Fibroblast of peridontal ligament (primary cell): Measurements from ENCODE around the gene CFD.
A peak's percentile ranks its signal among the peaks of the same experiment; 100 is the strongest.
"Not testable (repeated sequence)": the region's sequence is repeated elsewhere in the genome, so short reads cannot be mapped to it uniquely, and the experiment has no call there.

Source experiments
- DNase-seq: peaks from one replicate; pipeline ENCODE4 v3.0.0-alpha.2; 2010; ENCODE audit errors: extremely low read depth

Gene CFD

DNA sequence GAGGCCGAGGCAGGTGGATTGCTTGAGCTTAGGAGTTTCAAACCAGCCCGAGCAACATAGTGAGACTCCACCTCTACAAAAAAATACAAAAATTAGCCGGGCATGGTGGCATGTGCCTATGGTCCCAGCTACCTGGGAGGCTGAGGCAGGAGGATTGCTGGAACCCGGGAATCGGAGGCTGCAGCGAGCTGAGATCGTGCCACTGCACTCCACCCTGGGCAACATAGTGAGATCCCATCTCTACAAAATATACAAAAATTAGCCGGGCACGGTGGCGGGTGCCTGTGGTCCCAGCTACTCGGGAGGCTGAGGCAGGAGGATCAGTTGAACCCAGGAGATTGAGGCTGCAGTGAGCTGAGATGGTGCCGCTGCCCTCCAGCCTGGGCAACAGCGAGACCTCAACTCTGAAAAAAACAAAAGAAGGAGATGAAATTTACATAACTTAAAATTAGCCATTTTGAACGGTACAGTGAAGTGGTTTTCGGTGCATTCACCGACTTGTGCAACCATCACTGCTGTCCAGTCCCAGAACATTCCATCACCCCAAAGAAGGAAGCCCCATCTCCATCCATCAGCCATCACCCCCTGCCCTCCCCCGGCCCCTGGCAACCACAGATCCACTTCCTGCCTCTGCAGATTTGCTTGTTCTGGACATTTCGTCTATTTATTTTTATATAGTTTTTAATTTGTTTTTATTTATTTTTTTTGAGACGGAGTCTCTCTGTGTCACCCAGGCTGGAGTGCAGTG, 33.4 kb upstream of the CFD start:
- DNase-seq: no peak

DNA sequence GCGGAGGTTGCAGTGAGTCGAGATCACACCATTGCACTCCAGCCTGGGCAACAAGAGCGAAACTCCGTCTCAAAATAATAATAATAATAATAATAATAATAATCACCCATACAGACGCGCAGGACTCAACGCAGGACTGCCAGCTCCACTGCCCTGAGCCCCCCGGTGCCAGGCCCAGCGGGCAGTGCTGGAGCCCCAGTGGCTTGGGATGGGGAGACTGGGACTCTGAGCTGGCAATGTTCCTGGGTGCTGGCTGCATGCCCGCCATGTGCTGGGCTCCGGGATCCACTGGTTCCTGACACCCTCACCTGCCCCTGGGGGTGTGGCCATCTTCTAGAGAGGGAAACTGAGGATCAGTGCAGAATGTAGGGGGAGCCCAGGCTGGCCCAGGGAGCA, 32.2 kb upstream of the CFD start:
- no peak for DNase-seq

DNA sequence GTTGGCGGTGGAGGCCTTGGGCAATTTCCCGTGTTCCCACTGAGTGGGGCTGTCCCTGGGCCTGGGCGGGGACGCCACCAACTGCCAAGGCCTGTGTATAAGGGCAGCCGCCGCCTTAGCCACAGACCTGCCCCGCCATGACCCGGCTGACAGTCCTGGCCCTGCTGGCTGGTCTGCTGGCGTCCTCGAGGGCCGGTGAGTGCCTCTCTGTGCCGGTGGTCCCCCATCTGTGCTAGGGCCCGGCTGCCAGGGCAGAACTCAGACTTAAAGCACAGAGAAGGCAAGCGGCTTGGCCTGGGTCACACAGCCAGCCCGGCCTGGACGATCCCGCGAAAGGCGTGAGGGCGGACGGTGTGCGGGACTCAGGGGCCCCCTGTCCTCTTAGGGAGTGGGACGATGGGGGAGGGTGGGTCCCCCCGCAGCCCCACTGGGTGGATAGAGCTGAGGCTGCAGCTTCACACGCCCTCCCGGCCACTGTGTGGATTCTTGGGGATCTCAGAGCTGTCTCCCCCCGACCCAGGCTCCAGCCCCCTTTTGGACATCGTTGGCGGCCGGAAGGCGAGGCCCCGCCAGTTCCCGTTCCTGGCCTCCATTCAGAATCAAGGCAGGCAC, 31.6 kb upstream of the CFD start, which contains the start of gene AZU1:
Gene AZU1, plus strand, starts transcription at position 128 of the 612 bp plus-strand sequence. Its CDS starts 10 bp downstream, at position 138.
- DNase-seq: no peak

- no peak for DNase-seq
These were observed 30.2 kb upstream of the CFD start for GRCh38 chr19:829129-829758.

GRCh38 chr19:831407-832369, 27.8 kb upstream of the CFD start:
- no peak for DNase-seq

DNA sequence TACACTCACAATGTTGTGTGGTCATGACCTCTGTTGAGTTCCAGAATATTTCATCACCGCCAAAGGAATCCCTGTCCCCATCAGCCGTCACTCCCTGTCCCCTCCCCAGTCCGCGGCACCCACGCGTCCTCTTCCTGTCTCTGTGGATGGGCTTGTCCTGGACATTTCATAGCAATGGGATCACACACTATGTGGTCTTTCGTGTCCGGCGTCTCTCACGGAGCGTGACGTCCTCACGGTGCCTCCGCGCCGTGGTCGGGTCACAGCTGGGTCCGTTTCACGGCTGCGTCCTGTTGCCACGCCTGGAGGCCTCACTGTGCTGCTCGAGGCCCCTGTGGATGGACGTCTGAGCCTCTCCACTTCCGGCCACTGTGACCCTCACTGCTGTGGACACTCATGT, 25.2 kb upstream of the CFD start:
- no peak for DNase-seq

- no peak for DNase-seq
These were observed 24.2 kb upstream of the CFD start for GRCh38 chr19:835210-835810.

DNA sequence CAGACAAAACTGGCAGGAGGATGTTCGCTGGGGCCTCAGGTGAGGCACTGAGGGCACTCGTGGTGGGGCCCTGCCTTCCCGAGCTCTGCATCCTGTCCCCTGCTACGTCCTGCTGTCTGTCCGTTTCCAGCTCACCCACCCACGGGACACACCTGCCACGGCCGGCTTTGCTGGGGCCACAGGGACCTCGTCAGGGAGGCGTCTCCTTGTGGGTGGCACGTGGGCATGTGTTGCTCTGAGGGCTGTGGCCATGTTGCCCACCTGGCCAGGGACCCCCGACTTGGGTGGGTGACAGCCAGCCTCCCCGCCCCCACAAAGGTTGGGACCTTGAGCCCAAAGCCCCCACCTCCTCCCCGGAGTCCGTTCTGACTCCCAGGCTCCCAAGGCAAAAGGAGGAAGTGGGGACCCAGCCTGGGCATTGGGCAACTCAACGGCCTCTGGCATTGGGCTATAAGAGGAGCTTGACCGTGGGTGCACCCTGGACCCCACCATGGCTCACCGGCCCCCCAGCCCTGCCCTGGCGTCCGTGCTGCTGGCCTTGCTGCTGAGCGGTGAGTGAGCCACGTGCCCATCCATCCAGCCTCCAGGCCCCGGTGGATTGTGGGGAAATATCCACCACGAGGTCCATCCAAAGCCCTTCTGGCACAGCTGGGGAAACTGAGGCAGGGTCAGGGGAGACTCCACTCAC, 18.8 kb upstream of the CFD start, which contains the start of gene PRTN3:
Gene PRTN3, plus strand, starts transcription at position 481 of the 688 bp plus-strand sequence. Its CDS starts 10 bp downstream, at position 491.
- no peak for DNase-seq

- not testable (repeated sequence) for DNase-seq
These were observed 16.7 kb upstream of the CFD start for GRCh38 chr19:842802-843179.

GRCh38 chr19:843180-843835, 16.2 kb upstream of the CFD start:
- DNase-seq: no peak

DNA sequence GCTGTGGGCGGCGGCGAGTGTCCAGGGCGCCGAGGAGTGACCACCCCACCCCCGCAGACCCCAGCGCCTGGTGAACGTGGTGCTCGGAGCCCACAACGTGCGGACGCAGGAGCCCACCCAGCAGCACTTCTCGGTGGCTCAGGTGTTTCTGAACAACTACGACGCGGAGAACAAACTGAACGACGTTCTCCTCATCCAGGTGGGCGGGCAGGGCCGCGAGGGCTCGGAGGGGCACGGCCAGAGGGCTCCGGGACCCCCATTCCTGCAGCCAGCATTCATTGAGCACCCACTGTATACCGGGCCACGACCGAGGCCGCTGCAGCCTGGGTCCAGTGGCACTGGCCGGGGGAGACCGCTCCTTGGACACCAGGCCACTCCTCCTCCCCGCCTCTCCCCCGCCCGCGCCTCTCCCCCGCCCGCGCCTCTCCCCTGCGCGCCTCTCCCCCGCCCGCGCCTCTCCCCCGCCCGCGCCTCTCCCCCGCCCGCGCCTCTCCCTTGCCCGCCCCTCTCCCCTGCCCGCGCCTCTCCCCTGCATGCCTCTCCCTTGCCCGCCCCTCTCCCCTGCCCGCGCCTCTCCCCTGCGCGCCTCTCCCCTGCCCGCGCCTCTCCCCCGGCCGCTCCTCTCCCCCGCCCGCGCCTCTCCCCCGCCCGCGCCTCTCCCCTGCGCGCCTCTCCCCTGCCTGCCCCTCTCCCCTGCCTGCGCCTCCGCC, 15.5 kb upstream of the CFD start:
- no peak for DNase-seq

DNA sequence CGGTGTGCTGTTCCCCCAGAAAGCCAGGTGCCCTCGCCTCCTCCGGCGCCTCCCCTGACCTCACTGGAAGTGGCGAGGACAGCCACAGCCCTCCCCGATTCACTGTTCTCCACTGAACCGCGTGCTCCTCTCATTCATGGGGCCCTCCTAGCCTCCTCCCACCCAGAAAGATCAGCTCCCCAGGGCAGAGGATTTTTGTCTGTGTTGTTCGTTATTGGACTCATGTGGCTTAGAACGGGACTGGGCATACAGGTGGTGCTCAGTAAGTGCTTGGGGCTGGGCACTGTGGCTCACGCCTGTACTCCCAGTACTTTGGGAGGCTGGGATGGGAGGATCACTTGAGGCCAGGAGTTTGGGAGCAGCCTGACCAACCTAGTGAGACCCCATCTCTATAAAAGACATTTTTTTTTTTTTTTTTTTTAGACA, 14.9 kb upstream of the CFD start:
- DNase-seq: no peak

- DNase-seq: no peak
These were observed 13.6 kb upstream of the CFD start for GRCh38 chr19:845707-846521.

- DNase-seq: no peak
These were observed 11.0 kb upstream of the CFD start for GRCh38 chr19:848386-848921.

DNA sequence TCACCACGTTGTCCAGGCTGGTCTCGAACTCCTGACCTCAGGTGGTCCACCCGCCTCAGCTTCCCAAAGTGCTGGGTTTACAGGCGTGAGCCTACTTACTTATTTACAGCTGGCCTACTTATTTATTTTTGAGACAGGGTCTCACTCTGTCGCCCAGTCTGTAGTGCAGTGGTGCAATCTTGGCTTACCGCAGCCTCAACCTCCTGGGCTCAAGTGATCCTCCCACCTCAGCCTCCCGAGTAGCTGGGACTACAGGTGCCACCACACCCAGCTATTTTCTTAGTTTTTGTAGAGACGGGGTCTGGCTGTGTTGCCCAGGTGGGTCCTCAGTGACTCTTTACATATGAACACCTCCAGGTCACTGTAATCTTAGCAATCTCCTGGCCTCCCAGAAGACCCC, 10.3 kb upstream of the CFD start:
- DNase-seq: not testable (repeated sequence)

GRCh38 chr19:850221-850978, 9.1 kb upstream of the CFD start:
- peak; percentile 95 for DNase-seq

GRCh38 chr19:850979-851335, 8.5 kb upstream of the CFD start:
- no peak for DNase-seq
